GM19452 (cell line): Measurements from ENCODE around the gene USH2A.

ENCODE experiments used
- ATAC-seq: cut with Tn5 transposase; IDR thresholded peaks from one replicate; pipeline ENCODE4 v1.9.1; 2021; ENCODE audit not compliant: unreplicated experiment

The USH2A gene

DNA sequence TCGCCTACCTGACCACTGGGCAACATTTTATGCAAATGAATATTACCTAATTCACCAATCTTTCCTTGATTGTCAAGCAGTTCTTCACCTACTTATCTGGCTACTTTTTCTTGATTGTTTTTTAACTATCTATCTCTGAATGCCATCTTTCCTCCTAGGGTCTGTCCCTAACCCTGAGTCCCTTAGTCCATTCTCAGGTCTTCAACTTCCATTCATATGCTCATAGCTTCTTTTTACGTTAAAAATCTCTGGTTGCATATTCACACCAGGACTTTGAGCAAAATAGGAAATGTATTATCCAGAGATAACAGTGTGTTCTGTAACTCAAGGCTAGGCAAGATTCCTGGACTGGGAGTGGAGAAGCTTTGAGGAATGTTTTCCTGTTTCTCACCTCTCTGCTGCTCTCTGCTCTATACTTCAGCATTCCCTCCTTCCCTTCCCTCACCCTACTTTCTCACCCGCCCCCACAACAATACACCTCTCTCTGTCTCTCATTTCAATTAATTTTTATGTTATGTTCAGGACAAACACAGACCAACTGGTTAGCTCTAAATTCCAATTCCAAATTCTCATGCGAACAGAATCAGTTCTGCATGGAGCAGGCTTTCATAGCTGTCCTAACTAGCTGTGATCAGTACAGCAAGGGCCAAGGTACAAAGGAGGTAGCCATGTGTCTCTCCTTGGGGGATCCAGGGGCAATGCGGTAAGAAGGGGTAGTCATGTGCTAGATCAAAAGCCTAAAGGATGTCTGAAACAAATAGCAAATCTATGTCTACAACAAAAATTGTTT, 278.4 kb downstream of the USH2A start:
- no peak for ATAC-seq

DNA sequence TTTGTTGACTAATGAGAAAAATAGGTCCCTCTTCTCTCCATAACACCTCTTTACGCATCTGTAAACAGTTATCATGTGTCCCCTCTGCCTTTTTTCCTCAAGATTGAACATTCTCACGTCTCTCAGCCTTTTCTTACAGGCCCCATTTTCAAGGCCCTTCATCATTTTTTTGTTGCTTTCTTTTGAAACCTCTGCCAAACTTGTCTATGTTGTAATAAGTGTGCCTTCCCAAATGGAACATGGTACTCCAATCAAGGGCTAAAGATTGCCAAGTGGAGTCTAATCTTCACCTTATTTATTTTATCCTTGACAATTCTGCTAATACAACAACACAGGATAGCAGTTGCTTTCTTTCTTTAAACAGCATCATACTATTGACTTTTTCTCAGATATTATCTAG, 280.3 kb downstream of the USH2A start:
- ATAC-seq: no peak

GRCh38 chr1:216140730-216141524, 282.3 kb downstream of the USH2A start:
- no peak for ATAC-seq

DNA sequence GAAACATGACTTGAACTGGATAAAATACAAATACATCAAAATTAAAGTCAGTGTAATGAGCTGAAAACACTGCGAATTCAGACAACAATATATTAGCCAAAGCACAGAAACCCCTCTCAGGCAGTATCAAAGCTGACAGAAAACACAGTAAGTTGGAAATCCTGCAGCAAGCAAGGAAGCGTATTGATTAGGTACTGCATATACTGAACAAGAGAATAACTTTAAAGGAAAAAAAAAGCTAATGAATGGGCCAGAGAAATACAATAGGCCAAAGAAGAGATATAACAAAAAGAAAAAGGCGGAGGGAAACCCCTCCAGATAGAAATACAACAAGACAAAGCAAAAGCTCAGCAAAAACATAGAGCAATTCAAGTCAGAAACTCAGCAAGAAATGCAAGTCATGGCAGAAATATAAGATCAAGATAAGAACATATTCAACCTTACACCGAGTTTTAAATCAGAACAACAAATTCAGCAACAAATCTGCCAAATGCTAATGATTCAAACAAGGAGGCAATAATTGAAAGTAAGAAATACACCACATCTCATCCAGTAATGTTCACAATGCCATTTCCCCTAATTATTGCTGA, 299.0 kb downstream of the USH2A start:
- no peak for ATAC-seq

DNA sequence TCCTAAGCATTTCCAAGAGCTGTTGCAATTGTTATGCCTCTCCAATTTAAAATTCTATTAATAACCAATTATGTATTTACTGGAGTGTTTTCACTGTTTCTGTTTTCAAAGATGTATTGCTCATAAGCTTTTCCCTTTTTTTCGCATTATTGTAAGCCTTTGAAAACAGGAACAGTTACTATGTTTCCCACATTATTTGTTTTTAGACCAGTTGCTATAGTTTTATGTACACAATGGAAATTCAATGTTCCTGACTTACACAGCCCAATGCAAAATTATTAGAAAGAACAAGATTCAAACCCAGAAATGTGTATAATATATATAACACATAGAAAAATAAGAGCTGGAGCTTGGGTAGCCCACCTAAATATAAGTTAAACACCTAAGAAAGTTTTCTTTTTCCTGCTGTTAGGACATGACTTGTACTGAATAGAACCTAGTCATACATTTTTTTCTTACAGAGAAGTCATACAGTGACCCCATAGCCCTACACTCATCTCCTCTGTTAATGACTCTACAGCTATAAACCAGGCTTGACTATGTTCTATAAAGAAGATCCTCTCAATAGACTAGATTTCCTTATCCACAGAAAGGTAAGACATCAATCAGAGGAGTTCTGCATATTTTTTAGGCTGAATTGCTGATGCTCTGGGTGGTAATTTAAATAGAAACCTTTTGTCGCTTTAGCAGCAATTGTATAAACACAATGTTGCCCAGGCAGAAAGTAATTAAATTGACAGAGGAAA, 299.6 kb downstream of the USH2A start:
- no peak for ATAC-seq

- no peak for ATAC-seq
These were observed 303.6 kb downstream of the USH2A start for GRCh38 chr1:216119600-216119999.

GRCh38 chr1:216114180-216114579, 309.1 kb downstream of the USH2A start:
- no peak for ATAC-seq

DNA sequence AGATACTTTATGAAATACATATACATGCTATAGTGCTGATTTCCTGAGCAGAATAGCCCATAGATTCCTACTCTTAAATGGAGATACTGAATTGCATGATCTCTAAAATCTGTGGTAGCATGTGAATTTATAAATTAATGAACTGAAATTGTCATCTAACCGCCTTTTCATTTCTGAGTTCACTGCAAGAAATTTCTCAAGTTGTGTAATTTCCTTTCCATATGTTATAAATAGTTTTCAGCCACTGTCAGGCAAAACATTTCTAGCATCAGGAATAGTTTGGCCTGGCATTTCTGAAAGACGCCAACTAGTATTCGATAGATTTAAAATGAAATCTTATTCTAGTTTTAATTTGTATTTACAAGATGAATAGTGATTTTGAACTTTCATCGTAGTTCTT, 310.1 kb downstream of the USH2A start:
- no peak for ATAC-seq

GRCh38 chr1:216111842-216112241, 311.4 kb downstream of the USH2A start:
- no peak for ATAC-seq

DNA sequence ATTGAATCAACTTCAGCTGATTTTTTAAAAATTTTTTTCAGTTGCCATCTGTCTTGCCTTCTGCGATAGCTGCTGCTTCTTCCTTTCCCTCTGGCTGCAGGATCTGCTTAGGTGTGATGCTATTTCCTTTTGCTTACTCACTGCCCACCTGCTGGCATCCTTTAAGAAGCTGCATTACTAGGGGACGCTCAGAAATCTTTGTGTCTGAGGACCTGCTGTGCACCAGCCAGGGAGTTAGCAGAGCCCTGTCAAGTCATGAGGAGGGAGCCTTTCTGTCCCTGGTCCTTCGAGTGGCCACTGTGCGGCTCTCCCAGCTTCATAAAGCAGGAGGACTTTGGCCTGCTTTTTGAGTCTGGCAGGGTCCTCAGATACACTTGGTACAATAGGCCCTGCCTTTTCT, 327.8 kb downstream of the USH2A start:
- no peak for ATAC-seq

GRCh38 chr1:216090556-216090955, 332.7 kb downstream of the USH2A start:
- ATAC-seq: no peak

- no peak for ATAC-seq
These were observed 336.6 kb downstream of the USH2A start for GRCh38 chr1:216086678-216087077.

GRCh38 chr1:216081445-216081844, 341.8 kb downstream of the USH2A start:
- no peak for ATAC-seq

DNA sequence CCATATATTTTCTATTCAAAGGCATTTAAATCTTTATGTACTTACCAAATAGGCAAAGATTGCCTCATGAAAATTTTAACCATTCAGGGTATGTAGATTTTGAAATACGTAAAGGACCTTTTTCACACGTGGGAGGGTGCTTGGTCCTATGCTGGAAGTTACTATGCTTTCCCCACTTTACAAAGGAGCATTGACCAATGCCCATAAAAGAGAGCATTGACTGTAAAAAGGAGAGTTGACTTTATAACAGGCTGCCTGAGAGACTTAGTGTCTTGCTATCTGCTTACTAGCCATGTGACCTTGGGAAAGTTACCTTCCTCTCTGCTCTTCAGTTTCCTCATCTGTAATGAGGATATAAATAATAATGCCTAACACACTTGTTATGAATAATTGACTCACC, 346.5 kb downstream of the USH2A start:
- ATAC-seq: no peak

DNA sequence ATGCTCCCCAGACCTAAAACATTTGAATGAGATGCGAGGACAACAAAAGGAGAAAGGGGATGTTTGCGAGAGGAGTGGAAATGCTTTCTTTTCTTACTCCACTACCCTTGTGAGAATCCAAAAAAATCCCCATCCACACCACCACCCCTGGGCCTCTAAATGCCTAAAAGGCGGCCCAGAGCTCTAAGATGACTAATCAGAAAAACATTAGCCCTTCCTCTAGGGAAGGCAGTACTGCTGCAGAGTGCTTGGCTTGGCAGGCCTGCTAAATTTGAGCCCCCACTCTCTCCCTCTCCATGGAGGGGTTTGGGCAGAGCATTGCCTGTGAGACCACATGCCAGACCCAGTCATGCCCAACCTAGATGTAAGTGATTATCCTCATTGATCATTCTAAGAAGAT, 347.9 kb downstream of the USH2A start:
- ATAC-seq: no peak

- no peak for ATAC-seq
These were observed 349.3 kb downstream of the USH2A start for GRCh38 chr1:216073793-216074595.

GRCh38 chr1:216071262-216071661, 352.0 kb downstream of the USH2A start:
- ATAC-seq: no peak

DNA sequence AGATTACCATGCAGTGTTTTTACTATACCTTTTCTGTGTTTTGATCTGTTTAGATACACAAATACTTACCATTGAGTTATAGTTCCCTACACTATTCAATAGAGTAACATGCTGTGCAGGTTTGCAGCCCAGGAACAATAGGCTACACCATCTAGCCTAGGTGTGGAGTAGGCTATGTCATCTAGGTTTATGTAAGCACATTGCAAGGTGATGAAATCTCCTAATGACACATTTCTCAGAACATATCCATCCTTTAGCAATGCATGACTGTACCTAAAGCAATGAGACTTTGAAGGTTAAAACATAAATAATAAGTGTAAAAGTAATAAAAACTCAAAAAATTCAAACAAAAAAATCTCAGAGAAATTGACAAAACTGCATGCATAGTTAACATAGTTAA, 358.6 kb downstream of the USH2A start:
- ATAC-seq: no peak

DNA sequence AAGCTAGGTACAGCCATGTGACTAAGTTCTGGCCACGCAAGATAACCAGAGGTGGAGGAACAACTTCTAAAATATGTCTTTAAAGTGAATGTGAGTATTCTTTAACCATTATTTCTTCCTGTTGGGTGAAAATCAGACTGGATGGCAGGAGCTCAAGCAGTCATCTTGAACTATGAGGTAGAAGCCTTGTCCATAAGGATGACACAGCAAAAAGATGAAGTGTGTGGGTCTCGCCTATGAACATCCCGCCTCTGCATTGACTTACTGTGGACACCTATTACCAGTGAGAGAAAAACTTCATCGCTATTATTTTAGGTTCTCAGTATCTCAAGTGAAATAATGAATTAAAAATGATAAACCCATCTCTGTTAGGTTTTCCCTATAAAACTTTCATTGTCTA, 365.3 kb downstream of the USH2A start:
- ATAC-seq: no peak

DNA sequence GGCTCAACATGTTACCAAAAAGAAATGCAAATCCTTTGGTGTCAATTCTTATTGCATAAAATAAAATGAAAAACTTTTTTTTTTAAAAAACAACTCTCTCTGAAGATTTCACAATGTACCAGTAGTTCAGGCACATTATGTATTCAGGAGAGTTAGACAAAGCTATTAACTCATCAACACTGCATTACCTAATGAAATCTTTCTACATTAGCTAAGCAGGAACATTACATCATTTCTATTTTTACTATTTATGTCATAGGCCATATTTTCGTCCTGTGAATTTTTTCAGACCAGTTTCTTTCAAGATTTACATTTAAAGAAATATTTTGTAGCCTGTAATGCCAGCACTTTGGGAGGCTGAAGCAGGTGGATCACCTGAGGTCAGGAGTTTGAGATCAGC, 366.2 kb downstream of the USH2A start:
- ATAC-seq: no peak

- ATAC-seq: no peak
These were observed 368.2 kb downstream of the USH2A start for GRCh38 chr1:216055004-216055403.
